Kidney epithelial cell (primary cell): ENCODE data around the gene CAMSAP1. TPM values are rescaled to one million over a fixed set of nuclear protein-coding genes. Genes with fewer than 3 reads are reported as not detected.
"Not testable (repeated sequence)": the region's sequence is repeated elsewhere in the genome, so short reads cannot be mapped to it uniquely, and the experiment has no call there.

Experiments used
- DNase-seq: peaks from one replicate; pipeline ENCODE4 v3.0.0-alpha.2; 2010; ENCODE audit warnings: low read depth
- H3K27me3 ChIP-seq: 2 replicates; pipeline ENCODE4 v1.6.0; 2011; ENCODE audit warnings: low read length; ENCODE audit not compliant: control insufficient read depth, insufficient read depth
- H3K36me3 ChIP-seq: 2 replicates; pipeline ENCODE4 v1.5.1; 2011; ENCODE audit warnings: low read length; ENCODE audit not compliant: control insufficient read depth, insufficient read depth
- H3K4me3 ChIP-seq: 2 replicates; pipeline ENCODE4 v1.5.1; 2011; ENCODE audit warnings: low read depth, mild to moderate bottlenecking, control low read depth, low read length
- CTCF ChIP-seq: IDR thresholded peaks from 2 replicates; pipeline ENCODE4 v1.5.1; 2011; ENCODE audit warnings: mild to moderate bottlenecking, moderate library complexity, low read length, control low read depth, inconsistent platforms; ENCODE audit not compliant: insufficient read depth, poor library complexity, severe bottlenecking
- total RNA-seq: library from RNA; depleted of rRNA; stranded (reverse); fragments of >200 nt; gene quantifications from 2 replicates; pipeline ENCODE4 v1.2.3, GENCODE V29; 2015

Gene CAMSAP1
- total RNA-seq, 1 donor from 2014 or later: 70.4 TPM

GRCh38 chr9:135895202-135895848, 12.0 kb downstream of the CAMSAP1 start:
- no peak for DNase-seq
- Histone ChIP-seq H3K4me3 (no peak overlapping the region), H3K36me3 (no peaks in the 10 kb centered on the region), H3K27me3 (no peaks in the 10 kb centered on the region)
- TF ChIP-seq CTCF: no peak

- no peak overlapping the region for H3K4me3 ChIP-seq
- no peak for DNase-seq
- no peaks in the 10 kb centered on the region for H3K36me3 ChIP-seq
- no peaks in the 10 kb centered on the region for H3K27me3 ChIP-seq
- TF ChIP-seq CTCF: no peak
Measured at GRCh38 chr9:135893104-135893503, 14.2 kb downstream of the CAMSAP1 start.

- not testable (repeated sequence) for H3K27me3 ChIP-seq, H3K36me3 ChIP-seq, H3K4me3 ChIP-seq, DNase-seq
Measured at GRCh38 chr9:135892327-135892726, 15.0 kb downstream of the CAMSAP1 start.

GRCh38 chr9:135891027-135891631, 16.2 kb downstream of the CAMSAP1 start:
- Histone ChIP-seq H3K36me3 (no peaks in the 10 kb centered on the region), H3K4me3 (no peak overlapping the region), H3K27me3 (no peaks in the 10 kb centered on the region)
- no peak for TF ChIP-seq CTCF
- DNase-seq: no peak

GRCh38 chr9:135890190-135891026, 16.9 kb downstream of the CAMSAP1 start:
- DNase-seq: no peak
- Histone ChIP-seq H3K27me3 (no peaks in the 10 kb centered on the region), H3K36me3 (no peaks in the 10 kb centered on the region), H3K4me3 (no peak overlapping the region)
- no peak for TF ChIP-seq CTCF

- no peak for TF ChIP-seq CTCF
- Histone ChIP-seq H3K36me3 (no peaks in the 10 kb centered on the region), H3K4me3 (no peak overlapping the region), H3K27me3 (no peaks in the 10 kb centered on the region)
- no peak for DNase-seq
Measured at GRCh38 chr9:135889564-135890189, 17.7 kb downstream of the CAMSAP1 start.
